Naive thymus-derived CD4-positive, alpha-beta T cell (primary cell): ENCODE results near the gene DUS1L. TPM values are rescaled to one million over a fixed set of nuclear protein-coding genes. Genes with fewer than 3 reads are reported as not detected.
A peak's percentile ranks its signal among the peaks of the same experiment; 100 is the strongest.

ENCODE experiments used
- ATAC-seq: fragments of 150-1000 bp; cut with Tn5 transposase; 2 replicates; pipeline ENCODE4 v1.10.0; 2021; ENCODE audit warnings: mild to moderate bottlenecking, moderate library complexity
- CTCF ChIA-PET: fragments of 350-600 bp; sonication (Branson Sonifier 250); formaldehyde crosslinking; loops from one replicate; lab custom pipeline; 2021; ENCODE audit warnings: antibody characterized with exemption; lab: Charles Lee
- POLR2A ChIA-PET: fragments of 350-600 bp; sonication (Branson Sonifier 250); formaldehyde crosslinking; loops from one replicate; lab custom pipeline; 2021; ENCODE audit warnings: antibody characterized with exemption, inconsistent platforms; lab: Charles Lee
- DNase-seq, 9 donors: peaks; one replicate each; pipeline versions ENCODE4 v3.0.0 to v3.0.0-alpha.2; 2020 to 2022; ENCODE audit warnings: mixed read lengths in 1 of 9
- H3K27ac ChIP-seq: one replicate; pipeline ENCODE4 v1.7.0; 2013; ENCODE audit warnings: mild to moderate bottlenecking, low read depth, low read length, moderate library complexity
- H3K27me3 ChIP-seq, 2 donors: one replicate each; pipeline ENCODE4 v1.7.0; 2013; ENCODE audit warnings: low read length in 2 of 2, mild to moderate bottlenecking in 2 of 2, moderate library complexity in 2 of 2; ENCODE audit not compliant: control insufficient read depth in 2 of 2, insufficient read depth in 2 of 2
- H3K36me3 ChIP-seq, 3 experiments: 1 replicate in 2 of 3; 2 replicates in 1 of 3; pipeline ENCODE4 v1.7.0; 2013; ENCODE audit warnings: low read length in 3 of 3, mild to moderate bottlenecking in 3 of 3, moderate library complexity in 1 of 3; ENCODE audit not compliant: insufficient read depth in 3 of 3, control insufficient read depth in 2 of 3
- H3K4me1 ChIP-seq, 2 donors: one replicate each; pipeline ENCODE4 v1.7.0; 2013; ENCODE audit warnings: low read length in 2 of 2, mild to moderate bottlenecking in 2 of 2, moderate library complexity in 1 of 2; ENCODE audit not compliant: control insufficient read depth in 2 of 2, insufficient read depth in 2 of 2
- H3K4me3 ChIP-seq: 2 replicates; pipeline ENCODE4 v1.7.0; 2013; ENCODE audit warnings: mild to moderate bottlenecking, low read length
- H3K9me3 ChIP-seq, 3 experiments: 1 replicate in 2 of 3; 2 replicates in 1 of 3; pipeline ENCODE4 v1.7.0; 2013; ENCODE audit warnings: low read length in 3 of 3; ENCODE audit not compliant: control insufficient read depth in 2 of 3
- H3K27ac Mint-ChIP-seq, 9 donors: one replicate each; pipeline ENCODE4 v1.8.0; 2020 to 2022; ENCODE audit warnings: mixed read lengths in 9 of 9, mild to moderate bottlenecking in 8 of 9, moderate library complexity in 5 of 9, inconsistent platforms in 2 of 9
- H3K27me3 Mint-ChIP-seq, 5 donors: one replicate each; pipeline ENCODE4 v1.8.0; 2021 to 2022; ENCODE audit warnings: mixed read lengths in 5 of 5, mild to moderate bottlenecking in 1 of 5
- H3K36me3 Mint-ChIP-seq, 5 donors: one replicate each; pipeline ENCODE4 v1.8.0; 2020 to 2022; ENCODE audit warnings: mixed read lengths in 5 of 5, mild to moderate bottlenecking in 3 of 5, inconsistent platforms in 1 of 5
- H3K4me1 Mint-ChIP-seq, 7 donors: one replicate each; pipeline ENCODE4 v1.8.0; 2020 to 2022; ENCODE audit warnings: mixed read lengths in 7 of 7, mild to moderate bottlenecking in 3 of 7, inconsistent platforms in 1 of 7
- H3K4me3 Mint-ChIP-seq, 10 donors: one replicate each; pipeline ENCODE4 v1.8.0; 2020 to 2022; ENCODE audit warnings: mild to moderate bottlenecking in 10 of 10, mixed read lengths in 10 of 10, moderate library complexity in 6 of 10, inconsistent platforms in 2 of 10
- H3K9me3 Mint-ChIP-seq, 11 donors: one replicate each; pipeline ENCODE4 v1.8.0; 2020 to 2022; ENCODE audit warnings: mixed read lengths in 11 of 11, mild to moderate bottlenecking in 4 of 11, inconsistent platforms in 1 of 11, moderate library complexity in 1 of 11
- intact Hi-C, 2 donors: fragments of 100-400 bp; cut with micrococcal nuclease; formaldehyde crosslinking; loops; one replicate each; pipeline ENCODE4 v1.15.1; 2023
- polyA plus RNA-seq, 2 donors: library from polyadenylated mRNA; unstranded; fragments of 300-500 nt; fragmentation: Illumina TruSeq; gene quantifications; one replicate each; pipeline ENCODE4 v1.2.3, GENCODE V29; 2021
- total RNA-seq, 6 experiments: library from RNA in 5 of 6; stranded (reverse) in 5 of 6; gene quantifications; 1 replicate in 5 of 6; 2 replicates in 1 of 6; pipeline ENCODE4 v1.2.3 and lab custom pipeline; 2021 to 2026

Gene DUS1L
- total and polyA plus RNA-seq, 7 experiments from 2014 or later, result 52.9 to 157 (median 143) TPM

- peaks cover 15 to 33% (median 23%) of the 10 kb centered on the region in 7 donors for H3K4me1 Mint-ChIP-seq
- peak overlapping the region in 7 of 9 donors; percentile 8 to 83 (median 62) for H3K27ac Mint-ChIP-seq
- ATAC-seq (no peak), DNase-seq (peak in 1 of 9 donors; percentile 8)
- Histone ChIP-seq H3K27me3 (no peaks in the 10 kb centered on the region), H3K4me3 (no peak overlapping the region), H3K36me3 (no peaks in the 10 kb centered on the region), H3K27ac (no peak overlapping the region), H3K9me3 (no peaks in the 10 kb centered on the region), H3K4me1 (peaks cover 16 to 23% of the 10 kb centered on the region in 2 donors)
- intact Hi-C loops, result no loop called here
- H3K36me3 Mint-ChIP-seq, result no peaks in the 10 kb centered on the region
- ChIA-PET CTCF (interaction anchor here (0.6 kb wide), 1 partner anchor 31 kb away, joined by 3 read pairs; no protein-coding TSS in a partner anchor), POLR2A (interaction anchor here (0.7 to 1.3 kb wide), 2 partner anchors 22 to 25 kb away, joined by 3 read pairs; no protein-coding TSS in a partner anchor)
- no peaks in the 10 kb centered on the region for H3K27me3 Mint-ChIP-seq
- no peaks in the 10 kb centered on the region for H3K9me3 Mint-ChIP-seq
- peak overlapping the region in 1 of 10 donors; percentile 41 for H3K4me3 Mint-ChIP-seq
These were observed 36.4 kb upstream of the DUS1L start for GRCh38 chr17:82101767-82102679.

- H3K36me3 ChIP-seq, result no peaks in the 10 kb centered on the region
- peak in 1 of 9 donors; percentile 14 for DNase-seq
- H3K36me3 Mint-ChIP-seq, result no peaks in the 10 kb centered on the region
- H3K4me1 Mint-ChIP-seq, result peaks cover 14 to 27% (median 19%) of the 10 kb centered on the region in 7 donors
- peak overlapping the region in 3 of 10 donors; percentile 14 to 44 (median 30) for H3K4me3 Mint-ChIP-seq
- no peaks in the 10 kb centered on the region for H3K27me3 ChIP-seq
- peaks cover 13 to 23% of the 10 kb centered on the region in 2 donors for H3K4me1 ChIP-seq
- H3K27ac Mint-ChIP-seq, result peak overlapping the region in 2 of 9 donors; percentile 74 to 81
- H3K4me3 ChIP-seq, result no peak overlapping the region
- ATAC-seq, result no peak
- peak overlapping the region; percentile 13 for H3K27ac ChIP-seq
- ChIA-PET CTCF (no interaction called here), POLR2A (interaction anchor here (1.3 kb wide), 1 partner anchor 23 kb away, joined by 3 read pairs; no protein-coding TSS in a partner anchor)
- no peaks in the 10 kb centered on the region for H3K27me3 Mint-ChIP-seq
- H3K9me3 ChIP-seq, result no peaks in the 10 kb centered on the region
- intact Hi-C loops, result no loop called here
- no peaks in the 10 kb centered on the region for H3K9me3 Mint-ChIP-seq
These were observed 35.7 kb upstream of the DUS1L start for GRCh38 chr17:82101301-82101715.

DNA sequence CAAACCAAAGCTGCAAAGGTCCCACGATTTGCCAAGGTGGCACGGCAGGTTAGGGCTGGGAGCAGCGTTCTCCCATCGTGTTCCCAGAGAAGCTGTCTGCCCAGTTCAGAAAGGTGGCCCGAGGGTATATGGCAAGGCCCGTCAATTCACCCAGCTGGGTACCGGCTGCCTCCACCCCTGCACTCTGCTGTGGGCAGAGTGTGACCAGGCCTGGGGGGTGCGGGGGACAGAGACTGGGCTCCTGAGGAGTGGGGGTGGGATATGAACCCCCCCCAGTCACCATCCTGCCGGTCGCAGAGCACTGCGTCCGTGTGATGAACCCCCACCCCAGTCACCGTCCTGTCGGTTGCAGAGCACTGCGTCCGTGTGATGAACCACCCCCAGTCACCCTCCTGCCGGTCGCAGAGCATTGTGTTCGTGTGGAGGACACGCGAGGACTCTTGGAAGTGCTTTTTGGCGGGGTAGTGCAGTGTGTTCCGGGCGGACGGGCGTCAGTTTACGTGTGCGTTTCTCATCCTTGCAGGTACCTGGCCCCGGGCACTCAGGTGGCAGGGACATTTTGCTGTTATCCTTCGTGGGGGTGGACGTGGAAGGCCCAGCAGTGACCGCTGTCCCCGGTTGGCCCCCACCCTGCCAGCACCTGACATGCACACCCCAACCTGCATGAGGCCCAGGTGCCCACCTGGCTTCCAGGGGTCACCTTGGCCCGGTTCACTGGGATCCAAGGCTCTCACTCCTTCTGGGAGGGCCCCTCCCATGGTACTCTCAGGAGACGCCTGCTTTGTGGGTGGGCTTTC is 35.1 kb upstream of the DUS1L start:
- POLR2A ChIA-PET, result interaction anchor here (0.8 kb wide), 1 partner anchor 34 kb away, joined by 4 read pairs; no protein-coding TSS in a partner anchor
- no peak overlapping the region for H3K27ac ChIP-seq
- H3K4me1 ChIP-seq, result peaks cover 8 to 20% of the 10 kb centered on the region in 2 donors
- peak in 1 of 9 donors; percentile 9 for DNase-seq
- no peak overlapping the region for H3K4me3 ChIP-seq
- H3K27ac Mint-ChIP-seq, result peak overlapping the region in 8 of 9 donors; percentile 13 to 92 (median 70)
- peaks cover 8 to 21% (median 14%) of the 10 kb centered on the region in 7 donors for H3K4me1 Mint-ChIP-seq
- H3K9me3 Mint-ChIP-seq, result no peaks in the 10 kb centered on the region
- H3K4me3 Mint-ChIP-seq, result peak overlapping the region in 9 of 10 donors; percentile 14 to 84 (median 64)
- CTCF ChIA-PET, result no interaction called here
- ATAC-seq, result no peak
- H3K36me3 ChIP-seq, result peaks cover 0 to 3% (median 0%) of the 10 kb centered on the region in 3 experiments
- peaks cover 0 to 2% (median 0%) of the 10 kb centered on the region in 5 donors for H3K36me3 Mint-ChIP-seq
- intact Hi-C loops, result no loop called here
- H3K9me3 ChIP-seq, result no peaks in the 10 kb centered on the region
- H3K27me3 Mint-ChIP-seq, result no peaks in the 10 kb centered on the region
- no peaks in the 10 kb centered on the region for H3K27me3 ChIP-seq

DNA sequence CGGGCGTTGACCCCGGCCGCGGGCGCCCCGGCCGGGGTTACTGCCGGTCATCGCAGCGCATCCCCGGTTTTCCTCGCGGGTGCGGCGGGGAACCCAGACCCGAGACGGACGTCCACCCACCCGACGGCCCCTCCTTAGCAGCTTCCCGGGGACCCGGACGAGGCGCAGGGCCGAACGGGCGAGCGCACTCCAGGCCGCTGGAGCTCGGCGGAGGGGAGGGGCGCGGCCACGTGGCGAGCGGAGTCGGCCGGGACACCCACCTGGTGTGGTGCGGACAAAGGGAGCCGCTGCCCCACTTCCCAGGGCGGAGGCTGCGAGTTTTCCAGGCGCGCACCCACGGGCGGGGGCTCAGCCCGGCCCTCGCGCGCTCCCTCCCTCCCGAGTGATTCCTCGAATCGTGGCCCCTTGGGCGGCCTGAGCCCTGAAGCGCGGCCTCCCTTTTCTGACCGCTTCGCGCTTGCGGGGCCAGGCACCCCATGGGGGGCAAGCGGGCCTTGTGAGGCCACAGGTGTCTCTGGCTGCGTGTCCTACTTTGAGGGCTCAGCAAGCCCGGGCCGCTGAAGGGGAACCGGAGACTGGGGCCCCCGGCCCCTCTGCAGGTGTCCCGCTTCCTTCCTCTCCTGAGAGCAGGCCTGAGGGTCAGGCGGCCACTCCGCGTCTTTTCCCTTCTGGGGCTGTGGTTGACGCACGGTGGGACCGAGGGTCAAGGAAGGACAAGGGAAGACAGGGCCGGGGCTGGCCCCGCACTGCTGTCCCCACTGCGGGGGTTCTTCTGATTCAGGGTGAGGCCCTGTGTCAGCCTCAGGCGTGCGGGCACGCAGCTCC is 33.5 kb upstream of the DUS1L start:
- DNase-seq, result peak in 2 of 9 donors; percentile 16 to 46
- peak overlapping the region; percentile 97 for H3K27ac ChIP-seq
- ChIA-PET CTCF (interaction anchor here (0.6 to 2.7 kb wide), 3 partner anchors 28 to 68 kb away, joined by 3 to 12 read pairs (median 3); partner anchors contain the start of gene DCXR), POLR2A (interaction anchor here (0.7 to 2.3 kb wide), 12 partner anchors 8 to 129 kb away, joined by 3 to 28 read pairs (median 4); partner anchors contain the start of genes CENPX, DCXR, LRRC45 and SLC16A3)
- H3K36me3 ChIP-seq, result peaks cover 0 to 15% (median 0%) of the 10 kb centered on the region in 3 experiments
- no peaks in the 10 kb centered on the region for H3K27me3 ChIP-seq
- Mint-ChIP-seq H3K27me3 (no peaks in the 10 kb centered on the region), H3K27ac (peak overlapping the region in 8 of 9 donors; percentile 31 to 92 (median 76)), H3K4me1 (peaks cover 0 to 14% (median 8%) of the 10 kb centered on the region in 7 donors), H3K4me3 (peak overlapping the region; percentile 58 to 85 (median 80)), H3K9me3 (no peaks in the 10 kb centered on the region), H3K36me3 (peaks cover 0 to 2% (median 0%) of the 10 kb centered on the region in 5 donors)
- H3K4me3 ChIP-seq, result peak overlapping the region; percentile 61
- ATAC-seq, result no peak
- no peaks in the 10 kb centered on the region for H3K9me3 ChIP-seq
- intact Hi-C loops, result loop anchor here (1.0 to 10.0 kb wide), 11 partner anchors 27 to 417 kb away; partner anchors contain the start of genes DCXR (in 2 of the 2), ARL16 (in 1 of the 2), ASPSCR1 (in 1 of the 2) and DUS1L (in 1 of the 2)
- peaks cover 4 to 12% of the 10 kb centered on the region in 2 donors for H3K4me1 ChIP-seq

DNA sequence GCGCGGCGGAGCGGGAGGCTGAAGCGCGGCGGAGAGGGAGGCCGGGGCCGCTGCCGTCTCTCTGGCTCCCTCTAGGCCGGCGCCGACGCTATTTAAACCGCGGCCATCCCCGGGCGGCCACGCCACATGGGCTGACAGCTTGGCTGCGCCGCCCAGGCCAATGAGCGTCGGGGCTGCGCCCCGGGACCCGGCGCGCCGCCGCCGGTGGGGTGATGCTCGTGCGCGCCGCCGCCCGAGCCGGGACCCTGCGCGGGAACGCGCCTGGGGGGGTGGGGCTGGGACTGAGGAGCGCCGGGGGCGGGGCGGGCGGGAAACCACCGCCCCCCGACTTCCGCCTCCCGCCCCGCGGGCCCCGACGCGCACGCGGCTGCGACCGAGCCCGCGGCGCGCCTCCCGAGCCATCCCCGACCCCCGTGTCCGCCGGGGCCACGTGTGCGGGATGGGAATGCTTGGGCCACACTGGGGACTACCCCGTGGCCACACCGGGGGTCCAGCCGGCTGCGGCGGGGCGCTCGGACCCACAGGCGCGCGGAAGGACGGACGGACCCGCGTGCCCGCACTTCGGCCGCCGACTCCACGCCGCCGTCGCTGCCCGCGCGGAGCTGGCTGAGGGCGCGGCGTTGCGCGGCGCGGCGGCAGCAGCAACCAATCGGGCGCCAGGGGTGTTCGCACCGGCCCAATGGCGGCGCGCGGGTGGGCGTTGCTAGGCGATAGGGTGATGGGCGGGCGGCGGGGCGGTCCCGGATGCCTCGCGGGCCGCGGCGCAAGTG is 32.8 kb upstream of the DUS1L start, which contains the start of gene FASN:
TSS of gene FASN (minus strand) at position 68 of the 770 bp plus-strand sequence. CDS start 1,791 bp downstream, outside the sequence.
- DNase-seq (peak; percentile 84 to 96 (median 90)), ATAC-seq (peak; percentile 87)
- H3K36me3 ChIP-seq, result peaks cover 0 to 22% (median 0%) of the 10 kb centered on the region in 3 experiments
- H3K4me3 ChIP-seq, result peak within 1 kb of the TSS; percentile 61
- no peaks in the 10 kb centered on the region for H3K27me3 Mint-ChIP-seq
- no peaks in the 10 kb centered on the region for H3K9me3 Mint-ChIP-seq
- H3K4me1 Mint-ChIP-seq, result peaks cover 0 to 14% (median 7%) of the 10 kb centered on the region in 7 donors
- H3K9me3 ChIP-seq, result no peaks in the 10 kb centered on the region
- intact Hi-C loops, result loop anchor here (1.0 to 10.0 kb wide), 11 partner anchors 28 to 416 kb away; partner anchors contain the start of genes DCXR (in 2 of the 2), ARL16 (in 1 of the 2), ASPSCR1 (in 1 of the 2) and DUS1L (in 1 of the 2)
- no peaks in the 10 kb centered on the region for H3K27me3 ChIP-seq
- ChIA-PET CTCF (interaction anchor here (0.6 to 2.7 kb wide), 3 partner anchors 29 to 67 kb away, joined by 3 to 12 read pairs (median 3); partner anchors contain the start of gene DCXR), POLR2A (interaction anchor here (0.5 to 2.3 kb wide), 14 partner anchors 8 to 130 kb away, joined by 3 to 28 read pairs (median 4); partner anchors contain the start of genes CENPX, DCXR, LRRC45 and SLC16A3)
- H3K27ac ChIP-seq, result peak within 1 kb of the TSS; percentile 97
- H3K27ac Mint-ChIP-seq, result peak within 1 kb of the TSS in 4 of 9 donors; percentile 63 to 80 (median 72)
- H3K36me3 Mint-ChIP-seq, result peaks cover 0 to 2% (median 0%) of the 10 kb centered on the region in 5 donors
- peaks cover 4 to 12% of the 10 kb centered on the region in 2 donors for H3K4me1 ChIP-seq
- peak within 1 kb of the TSS in 9 of 10 donors; percentile 36 to 84 (median 69) for H3K4me3 Mint-ChIP-seq
